Transverse colon (tissue), 4 donors: ENCODE measurements around the gene GJB2.

Experiments used
- CTCF ChIP-seq, 5 experiments: fragments of 200-600 bp in 3 of 5; fragments of 450-650 bp in 2 of 5; sonication (generic) in 3 of 5; IDR thresholded peaks; 1 replicate in 2 of 5; 2 replicates in 3 of 5; pipeline ENCODE4 v1.5.1; 2016 to 2017; ENCODE audit warnings: antibody characterized with exemption in 5 of 5, inconsistent platforms in 3 of 5, mild to moderate bottlenecking in 2 of 5, moderate library complexity in 1 of 5
- EP300 ChIP-seq: sonication (generic); formaldehyde crosslinking; IDR thresholded peaks from one replicate; pipeline ENCODE4 v1.6.1; 2017; ENCODE audit warnings: antibody characterized with exemption, low read depth
- POLR2AphosphoS5 ChIP-seq, 3 donors: sonication (generic); formaldehyde crosslinking; IDR thresholded peaks; one replicate each; pipeline ENCODE4 v1.6.1; 2016; ENCODE audit warnings: antibody characterized with exemption in 3 of 3

GRCh38 chr13:20161951-20162300 is 30.8 kb downstream of the GJB2 start:
- TF ChIP-seq CTCF (IDR thresholded peaks at IDR 0.05) (no peak), POLR2AphosphoS5 (IDR thresholded peaks at IDR 0.05) (no peak), EP300 (no peak)
